GM19324 (cell line): Measurements from ENCODE around the gene KCNC1.

ENCODE experiments used
- ATAC-seq: cut with Tn5 transposase; IDR thresholded peaks from one replicate; pipeline ENCODE4 v1.9.1; 2021; ENCODE audit warnings: mild to moderate bottlenecking, moderate library complexity; ENCODE audit not compliant: unreplicated experiment, low FRiP score

KCNC1 gene

GRCh38 chr11:17714356-17714854 is 20.2 kb upstream of the KCNC1 start:
- no peak for ATAC-seq

DNA sequence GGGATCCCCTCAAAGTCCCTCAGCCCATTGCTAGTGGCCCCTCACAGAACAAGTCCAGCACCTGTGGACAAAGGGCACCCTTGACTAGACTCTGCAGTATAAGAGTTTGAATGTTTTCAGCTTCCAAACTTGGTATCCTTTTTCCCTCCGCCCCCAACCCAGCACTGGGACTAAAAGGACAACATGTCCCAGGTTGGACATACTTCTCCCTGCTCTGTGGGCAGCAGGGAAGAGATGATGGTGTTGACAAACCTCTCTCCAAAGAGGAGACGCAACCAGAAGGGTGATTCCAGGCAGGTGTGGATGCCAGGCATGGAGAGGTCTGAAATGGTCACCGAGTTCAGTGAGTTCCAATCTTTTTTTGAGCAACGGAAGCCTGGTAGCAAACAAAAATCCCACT is 19.7 kb upstream of the KCNC1 start:
- ATAC-seq: no peak

GRCh38 chr11:17716807-17717206 is 17.8 kb upstream of the KCNC1 start:
- no peak for ATAC-seq

DNA sequence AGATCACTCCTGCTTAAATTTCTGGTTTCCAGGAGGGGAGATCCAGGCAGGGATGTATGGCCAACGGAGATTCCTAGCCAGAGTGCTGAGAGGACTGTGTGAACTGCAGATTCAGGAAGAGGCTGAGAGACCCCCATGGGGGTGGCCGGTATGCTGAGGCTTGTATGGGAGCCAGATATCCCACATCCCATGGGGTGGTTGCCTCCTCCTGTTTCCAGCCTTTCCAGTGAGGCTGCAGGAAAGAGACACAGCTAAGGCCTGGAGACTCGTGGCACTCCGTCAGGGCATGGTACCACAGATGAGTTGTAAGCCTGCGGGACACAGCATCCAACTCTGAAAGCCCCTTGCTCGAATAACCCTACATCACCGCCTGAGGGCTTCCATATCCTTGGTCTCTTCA is 16.6 kb upstream of the KCNC1 start:
- ATAC-seq: no peak

DNA sequence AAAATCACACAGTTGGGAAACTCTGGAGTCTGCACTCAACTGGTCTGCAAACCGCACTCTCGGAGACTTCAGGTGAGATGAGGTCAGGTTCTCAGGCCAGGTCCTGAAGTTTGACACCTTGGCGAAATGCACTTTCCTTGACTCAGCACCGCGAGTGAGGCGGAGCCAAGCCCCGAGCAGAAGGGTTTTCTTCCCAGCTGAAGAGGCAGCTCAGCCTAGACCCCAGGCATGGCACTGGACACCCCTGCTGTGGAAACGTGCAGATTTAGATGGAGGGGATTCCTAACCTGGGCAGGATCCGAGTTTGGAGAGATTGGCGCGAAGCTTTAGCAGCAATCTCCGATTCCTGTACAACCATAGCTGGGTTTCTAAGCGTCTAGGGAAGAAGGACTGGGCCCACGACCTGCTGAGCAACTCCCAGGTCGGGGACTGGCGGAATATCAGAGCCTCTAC is 16.0 kb upstream of the KCNC1 start:
- ATAC-seq: no peak

- no peak for ATAC-seq
Measured at GRCh38 chr11:17719028-17719937, 15.3 kb upstream of the KCNC1 start, which contains the start of gene MYOD1. TSS of gene MYOD1 (plus strand) at chr11:17719571. CDS start at chr11:17719783, 212 bp downstream.

GRCh38 chr11:17719938-17720795 is 14.4 kb upstream of the KCNC1 start:
- no peak for ATAC-seq

DNA sequence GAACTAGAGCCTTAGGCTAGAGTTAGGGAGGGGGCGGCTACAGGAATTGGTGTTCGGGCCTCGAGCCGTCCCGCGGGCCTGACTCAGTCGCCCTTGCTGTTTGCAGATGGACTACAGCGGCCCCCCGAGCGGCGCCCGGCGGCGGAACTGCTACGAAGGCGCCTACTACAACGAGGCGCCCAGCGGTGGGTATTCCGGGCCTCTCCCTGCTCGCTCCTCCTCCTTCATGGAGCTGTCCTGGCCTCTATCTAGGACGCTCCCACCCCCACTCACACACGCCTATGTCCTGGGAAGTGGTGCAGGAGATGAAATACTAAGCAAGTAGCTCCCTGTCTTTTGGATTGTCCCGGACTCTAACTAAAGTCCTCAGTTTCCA is 13.8 kb upstream of the KCNC1 start:
- no peak for ATAC-seq

- ATAC-seq: no peak
Measured at GRCh38 chr11:17721242-17721999, 13.2 kb upstream of the KCNC1 start.

- no peak for ATAC-seq
Measured at GRCh38 chr11:17722000-17722643, 12.5 kb upstream of the KCNC1 start.

DNA sequence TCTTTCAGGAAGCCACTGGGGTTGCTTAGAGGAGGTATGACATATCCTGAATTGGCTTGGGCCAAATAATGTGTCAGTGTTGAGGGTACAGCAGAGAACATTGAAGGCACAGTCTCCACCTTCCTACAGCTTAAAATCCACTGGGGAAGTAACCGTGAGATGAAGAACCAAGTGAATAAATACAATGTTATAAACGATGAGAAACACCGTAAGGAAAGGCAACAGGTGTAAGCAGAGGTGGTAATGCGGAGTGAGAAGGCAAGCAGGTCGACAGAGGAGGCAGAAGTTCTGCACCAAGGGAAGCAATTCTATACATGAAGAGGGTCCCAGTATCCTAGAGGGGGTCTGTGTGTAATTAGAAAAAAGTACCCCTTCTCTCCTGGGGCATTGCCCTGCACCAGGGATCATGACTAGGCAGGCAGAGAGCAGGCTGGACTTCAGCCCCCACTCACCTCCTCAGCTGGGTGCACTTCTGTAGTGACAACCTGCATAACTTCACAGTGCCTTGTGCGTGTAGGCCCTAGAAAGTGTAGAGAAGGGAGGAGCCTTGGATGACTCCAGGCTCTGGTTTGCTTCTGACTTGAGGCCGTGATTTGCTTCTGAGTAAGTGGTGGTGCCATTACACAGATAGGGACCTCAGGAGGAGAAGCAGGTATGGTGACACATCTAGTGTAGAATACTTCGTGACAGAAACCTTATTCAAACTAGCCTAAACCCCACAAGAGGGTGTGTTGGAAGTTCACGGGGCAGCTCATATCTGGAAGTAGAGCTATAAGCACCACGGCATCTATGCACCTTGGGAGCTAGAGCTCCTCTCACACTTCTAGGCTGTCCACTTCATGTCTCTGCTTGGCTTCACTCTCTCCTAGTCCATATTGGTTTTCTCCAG is 10.3 kb upstream of the KCNC1 start:
- no peak for ATAC-seq

- no peak for ATAC-seq
Measured at GRCh38 chr11:17725174-17725573, 9.4 kb upstream of the KCNC1 start.

DNA sequence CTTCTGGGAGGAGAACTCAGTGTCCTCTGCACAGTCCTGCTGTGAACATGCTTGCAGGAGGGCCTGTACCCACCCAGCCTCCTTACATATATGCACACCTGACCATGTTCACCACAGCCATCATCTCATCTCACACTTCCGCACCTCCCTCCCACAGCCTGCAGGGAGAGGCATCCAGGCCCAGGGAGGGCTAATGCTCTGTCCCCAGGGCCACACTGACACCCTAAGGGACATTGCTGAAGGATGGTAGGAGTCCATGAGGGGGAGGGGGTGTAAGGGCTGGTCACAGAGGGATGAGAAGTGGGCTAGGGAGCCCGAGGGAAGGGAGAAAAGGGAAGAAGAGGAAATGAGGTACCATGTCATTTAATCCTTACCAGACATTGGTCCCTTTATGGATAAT is 4.4 kb upstream of the KCNC1 start:
- no peak for ATAC-seq

- no peak for ATAC-seq
Measured at GRCh38 chr11:17730608-17731462, 3.7 kb upstream of the KCNC1 start.

DNA sequence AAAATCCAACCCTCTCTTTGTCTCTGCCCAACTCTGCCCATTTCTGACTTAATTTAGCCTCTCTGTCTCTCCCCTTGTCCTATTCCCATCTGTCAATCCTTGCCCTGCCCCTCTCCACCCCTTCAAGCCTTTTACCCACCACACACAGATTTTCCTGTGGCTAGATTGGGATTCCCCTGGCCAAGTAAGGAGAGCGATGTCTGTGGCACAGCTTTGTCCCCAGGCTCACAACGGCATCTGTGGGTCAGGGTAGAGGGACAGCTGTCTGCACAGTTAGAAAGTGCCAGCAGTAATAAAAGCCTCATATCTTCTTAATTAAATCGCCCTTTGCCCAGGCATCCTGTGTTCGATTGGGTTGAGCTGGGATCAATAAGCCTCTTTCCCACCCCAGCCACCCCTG is 1.3 kb upstream of the KCNC1 start:
- ATAC-seq: no peak

DNA sequence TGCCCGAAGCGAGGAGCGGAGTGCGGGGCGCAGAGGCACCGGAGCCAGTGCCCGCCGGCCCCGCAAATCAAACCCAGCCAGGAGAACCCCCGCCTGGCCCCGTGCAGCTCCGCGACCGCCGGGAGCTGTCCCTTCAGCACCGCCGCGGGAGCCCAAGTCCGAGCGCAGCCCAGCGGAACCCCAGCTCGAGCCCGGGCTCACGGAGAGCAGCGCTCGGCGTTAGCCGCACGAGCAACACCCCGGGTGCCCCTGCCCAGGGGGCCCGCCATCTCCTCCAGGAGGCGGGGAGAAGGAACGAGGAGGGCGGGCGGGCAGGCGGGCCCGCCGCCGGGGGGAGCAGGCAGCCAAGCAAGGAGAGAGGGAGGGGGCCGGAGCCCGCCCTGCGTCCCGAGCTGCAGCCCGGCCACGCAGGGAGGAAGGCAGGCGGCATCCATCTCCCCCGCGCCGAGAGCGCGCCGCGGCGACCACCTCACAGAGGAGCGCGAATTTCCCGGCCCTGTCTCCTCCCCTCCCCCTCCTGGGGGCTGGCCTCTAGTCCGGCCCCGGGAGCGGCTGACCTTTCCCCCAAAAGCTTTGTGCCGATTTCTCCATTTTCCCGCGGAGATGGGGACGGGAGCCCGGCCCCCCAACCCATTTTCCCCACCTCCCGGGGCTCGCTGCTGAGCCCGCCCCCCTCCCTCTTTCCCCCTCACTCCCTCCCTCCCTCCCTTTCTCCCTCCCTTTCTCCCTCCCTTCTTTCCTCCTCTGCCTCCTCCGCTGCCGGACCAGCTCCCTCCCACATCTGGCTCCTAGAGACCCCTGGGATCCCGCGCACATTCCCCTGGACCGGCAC is 621 bp downstream of the KCNC1 start:
- peak; percentile 37 for ATAC-seq
